GM12875 (cell line): Measurements from ENCODE around the gene SYNJ2.

Source experiments
- H3K4me3 ChIP-seq: one replicate; pipeline ENCODE4 v1.5.1; 2011; ENCODE audit warnings: low read depth, low read length, control low read depth
- TF ChIP-seq, protein P1 (sequence below): IDR thresholded peaks from 2 replicates; pipeline ENCODE4 v1.5.1; 2011; ENCODE audit warnings: low read depth, mild to moderate bottlenecking, control low read depth, inconsistent platforms, low read length, moderate library complexity, borderline replicate concordance; ENCODE audit not compliant: insufficient read depth

SYNJ2 gene

DNA sequence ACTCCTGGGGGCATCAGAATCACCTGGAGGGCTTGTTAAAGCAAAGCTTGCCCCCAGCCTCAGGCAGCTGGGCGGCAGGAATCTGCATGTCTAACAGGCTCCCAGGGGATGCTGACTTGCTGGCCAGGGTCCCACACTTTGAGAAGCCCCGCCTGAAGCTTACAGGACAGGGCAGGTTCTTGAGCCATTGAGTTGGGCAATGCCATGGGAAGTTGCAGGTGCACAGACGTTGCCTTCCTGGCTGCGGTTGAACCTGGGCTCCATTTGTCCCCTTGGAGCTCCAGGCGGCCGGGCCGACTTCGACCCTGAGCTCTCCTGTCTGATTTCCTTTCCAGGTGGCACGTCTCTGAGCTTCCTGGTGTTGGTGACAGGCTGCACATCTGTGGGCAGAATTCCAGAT is 46.8 kb downstream of the SYNJ2 start:
- TF ChIP-seq, protein P1, sequence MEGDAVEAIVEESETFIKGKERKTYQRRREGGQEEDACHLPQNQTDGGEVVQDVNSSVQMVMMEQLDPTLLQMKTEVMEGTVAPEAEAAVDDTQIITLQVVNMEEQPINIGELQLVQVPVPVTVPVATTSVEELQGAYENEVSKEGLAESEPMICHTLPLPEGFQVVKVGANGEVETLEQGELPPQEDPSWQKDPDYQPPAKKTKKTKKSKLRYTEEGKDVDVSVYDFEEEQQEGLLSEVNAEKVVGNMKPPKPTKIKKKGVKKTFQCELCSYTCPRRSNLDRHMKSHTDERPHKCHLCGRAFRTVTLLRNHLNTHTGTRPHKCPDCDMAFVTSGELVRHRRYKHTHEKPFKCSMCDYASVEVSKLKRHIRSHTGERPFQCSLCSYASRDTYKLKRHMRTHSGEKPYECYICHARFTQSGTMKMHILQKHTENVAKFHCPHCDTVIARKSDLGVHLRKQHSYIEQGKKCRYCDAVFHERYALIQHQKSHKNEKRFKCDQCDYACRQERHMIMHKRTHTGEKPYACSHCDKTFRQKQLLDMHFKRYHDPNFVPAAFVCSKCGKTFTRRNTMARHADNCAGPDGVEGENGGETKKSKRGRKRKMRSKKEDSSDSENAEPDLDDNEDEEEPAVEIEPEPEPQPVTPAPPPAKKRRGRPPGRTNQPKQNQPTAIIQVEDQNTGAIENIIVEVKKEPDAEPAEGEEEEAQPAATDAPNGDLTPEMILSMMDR = no peak
- H3K4me3 ChIP-seq = no peak overlapping the region

DNA sequence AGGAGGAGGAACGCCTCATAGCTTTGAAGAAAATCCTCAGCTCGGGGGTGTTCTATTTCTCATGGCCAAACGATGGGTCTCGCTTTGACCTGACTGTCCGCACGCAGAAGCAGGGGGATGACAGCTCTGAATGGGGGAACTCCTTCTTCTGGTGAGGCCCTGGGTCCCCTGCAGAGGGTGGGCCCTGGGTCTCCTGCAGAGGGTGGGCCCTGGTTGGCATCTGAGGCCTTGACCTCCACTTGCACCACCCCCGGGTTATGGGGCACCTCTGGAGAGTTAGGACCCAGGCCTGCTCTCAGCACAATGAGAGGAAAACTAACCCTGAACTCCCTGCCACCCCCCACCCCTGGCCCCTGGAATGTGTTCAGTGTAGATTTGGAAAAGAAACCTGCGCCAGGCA is 47.2 kb downstream of the SYNJ2 start:
- no peak overlapping the region for H3K4me3 ChIP-seq
- TF ChIP-seq, protein P1 = no peak

DNA sequence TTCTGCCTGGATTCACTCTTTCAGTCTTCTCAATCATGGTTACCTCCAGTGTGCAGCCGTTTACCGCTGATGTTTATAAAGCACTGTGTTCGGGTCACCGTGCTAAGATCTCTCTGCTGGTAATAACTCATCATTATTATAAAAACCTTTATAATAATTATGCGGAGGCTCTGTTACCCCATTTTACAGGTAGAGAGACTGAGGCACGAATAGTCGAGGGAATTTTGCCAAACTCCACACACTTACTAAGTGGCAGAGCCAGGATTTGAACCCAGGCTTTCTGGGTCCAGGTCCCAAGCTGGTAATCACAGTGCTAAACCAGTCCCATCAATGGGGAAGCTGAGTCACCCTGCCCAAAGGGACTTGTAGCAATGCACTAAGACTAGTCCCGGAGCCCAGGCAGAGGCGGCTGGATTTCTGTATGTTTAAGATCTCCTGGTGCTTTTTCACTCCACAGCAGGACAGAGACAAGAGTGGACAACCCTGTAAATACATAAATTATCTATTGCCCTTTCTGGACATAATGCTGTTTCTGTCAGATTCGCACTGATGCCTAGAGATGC is 48.1 kb downstream of the SYNJ2 start:
- TF ChIP-seq, protein P1 = no peak
- no peak overlapping the region for H3K4me3 ChIP-seq

DNA sequence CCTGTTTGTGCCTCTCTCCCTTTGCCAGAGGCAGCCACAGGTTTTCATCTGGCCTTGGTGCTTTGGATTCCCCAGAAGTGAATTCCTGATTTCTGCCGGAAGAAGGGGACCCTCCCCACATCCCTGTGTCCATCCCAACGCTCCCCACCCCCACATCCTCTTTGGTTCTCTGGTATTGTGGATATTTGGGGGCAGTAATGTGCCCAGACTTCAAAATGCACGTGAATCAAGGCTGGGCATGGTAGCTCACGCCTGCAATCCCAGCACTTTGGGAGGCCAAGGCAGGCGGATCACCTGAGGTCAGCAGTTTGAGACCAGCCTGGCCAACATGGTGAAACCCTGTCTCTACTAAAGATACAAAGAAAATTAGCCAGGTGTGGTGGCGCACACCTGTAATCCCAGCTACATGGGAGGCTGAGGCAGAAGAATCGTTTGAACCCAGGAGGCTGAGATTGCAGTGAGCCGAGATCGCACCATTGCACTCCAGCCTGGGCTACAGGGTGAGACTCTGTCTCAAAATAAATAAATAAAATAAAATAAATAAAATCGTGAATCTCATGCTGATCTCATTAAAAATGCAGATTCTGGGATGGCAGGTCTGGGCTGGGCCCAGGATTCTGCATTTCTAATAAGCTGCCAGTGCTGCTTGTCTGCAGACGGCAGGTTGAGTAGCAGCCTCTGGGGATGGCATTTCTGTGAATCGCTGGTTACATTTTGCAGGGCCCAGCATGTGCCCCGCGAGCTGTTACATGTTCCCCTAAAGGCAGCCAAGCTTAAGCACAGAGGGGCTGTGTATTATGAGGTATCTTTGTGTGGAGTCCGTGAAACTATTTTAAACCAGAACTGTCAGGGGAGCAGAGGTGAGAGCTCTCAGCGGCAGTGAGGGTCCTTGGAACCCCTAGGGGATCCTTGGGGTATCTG is 49.0 kb downstream of the SYNJ2 start:
- H3K4me3 ChIP-seq = no peak overlapping the region
- TF ChIP-seq, protein P1 = no peak

DNA sequence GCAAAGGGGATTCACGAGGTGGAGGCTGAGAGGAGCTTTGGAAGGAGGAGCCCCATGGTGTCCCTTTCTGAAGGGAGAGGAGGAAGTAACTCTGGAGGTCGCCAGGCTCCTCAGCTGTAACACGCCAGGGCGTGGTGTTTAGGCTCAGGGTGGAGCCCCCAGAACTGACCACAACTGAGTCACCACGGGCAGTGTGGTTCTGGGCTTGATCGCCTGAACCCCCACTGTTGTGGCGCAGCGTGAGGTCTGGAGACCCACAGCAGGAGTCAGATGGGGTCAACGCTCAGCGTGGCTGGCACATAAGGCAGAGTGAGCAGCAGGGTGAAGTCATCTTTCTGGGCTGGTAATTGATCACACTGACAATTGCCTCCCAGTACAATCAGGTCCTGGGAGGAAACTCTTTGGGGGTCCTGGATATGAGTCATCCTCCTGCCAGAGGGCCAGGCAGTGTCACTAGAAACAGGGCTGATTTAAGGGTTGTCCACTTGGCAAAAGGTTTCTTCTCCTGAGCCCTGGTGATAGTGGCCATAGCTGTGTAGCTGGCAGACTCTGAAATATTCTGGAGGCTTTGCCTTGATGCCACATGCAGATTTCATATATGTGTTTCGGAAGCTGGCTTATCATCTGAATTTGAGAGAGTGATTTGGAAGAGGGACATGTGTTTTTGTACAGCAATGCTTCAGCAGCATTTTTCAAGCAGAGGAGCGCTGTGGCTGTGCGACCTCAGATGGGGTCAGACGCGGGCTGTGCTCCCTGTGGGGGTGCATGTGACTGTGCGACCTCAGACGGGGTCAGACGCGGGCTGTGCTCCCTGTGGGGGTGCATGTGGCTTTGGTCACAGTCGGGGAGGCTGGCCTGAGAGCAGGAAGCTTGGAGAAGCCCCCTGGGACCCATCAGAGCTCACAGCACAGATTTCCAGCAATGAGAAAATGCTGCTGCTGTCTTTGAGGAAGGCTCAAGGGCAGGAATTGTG is 50.0 kb downstream of the SYNJ2 start:
- no peak overlapping the region for H3K4me3 ChIP-seq
- TF ChIP-seq, protein P1 = no peak

DNA sequence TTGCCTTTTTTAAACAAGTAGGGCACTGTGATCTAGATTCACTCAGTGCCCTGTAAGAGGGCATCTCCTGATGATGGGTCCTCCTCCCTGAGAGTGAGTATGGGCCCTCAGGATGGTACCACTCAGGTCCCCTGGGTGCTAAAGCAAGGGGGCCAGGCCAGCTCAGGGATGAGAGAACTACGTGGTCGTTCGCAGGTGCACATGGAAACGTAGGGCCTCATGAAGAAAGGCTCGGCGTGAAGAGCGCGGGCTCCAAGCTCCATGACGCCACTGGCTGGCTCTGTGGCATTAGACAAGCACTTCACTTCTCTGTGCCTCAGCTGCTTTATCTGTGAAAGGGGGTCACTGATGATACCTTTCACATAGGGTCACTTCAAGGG is 50.7 kb downstream of the SYNJ2 start:
- TF ChIP-seq, protein P1 = no peak
- no peak overlapping the region for H3K4me3 ChIP-seq
